Activated T-cell treated with anti-CD3 and anti-CD28 coated beads, Interleukin-2, amount 50 U/mL, for 24 hours (primary cell): ENCODE data around the gene ZNF248.

ENCODE experiments used
- DNase-seq: peaks from one replicate; pipeline ENCODE4 v3.0.0-alpha.2; 2020
- H3K27ac Mint-ChIP-seq: 2 replicates; pipeline ENCODE4 v1.8.0; 2020; ENCODE audit warnings: mild to moderate bottlenecking, mixed read lengths
- H3K27me3 Mint-ChIP-seq: 2 replicates; pipeline ENCODE4 v1.8.0; 2020; ENCODE audit warnings: mixed read lengths
- H3K36me3 Mint-ChIP-seq: 2 replicates; pipeline ENCODE4 v1.8.0; 2020; ENCODE audit warnings: low read depth, mixed read lengths
- H3K4me1 Mint-ChIP-seq: 2 replicates; pipeline ENCODE4 v1.8.0; 2020; ENCODE audit warnings: low read depth, mixed read lengths
- H3K4me3 Mint-ChIP-seq: 2 replicates; pipeline ENCODE4 v1.8.0; 2020; ENCODE audit warnings: mild to moderate bottlenecking, moderate library complexity, mixed read lengths
- H3K9me3 Mint-ChIP-seq: 2 replicates; pipeline ENCODE4 v1.8.0; 2020; ENCODE audit warnings: mixed read lengths

The ZNF248 gene

GRCh38 chr10:37856881-37857286 is 526 bp downstream of the ZNF248 start:
- Mint-ChIP-seq H3K9me3 (no peaks in the 10 kb centered on the region), H3K4me1 (peaks cover 40% of the 10 kb centered on the region), H3K4me3 (peak overlapping the region; percentile 89), H3K27me3 (no peaks in the 10 kb centered on the region), H3K36me3 (peaks cover 40% of the 10 kb centered on the region), H3K27ac (peak overlapping the region; percentile 97)
- no peak for DNase-seq

- Mint-ChIP-seq H3K4me3 (peak overlapping the region; percentile 39), H3K36me3 (peaks cover 45% of the 10 kb centered on the region), H3K27me3 (no peaks in the 10 kb centered on the region), H3K9me3 (no peaks in the 10 kb centered on the region), H3K27ac (no peak overlapping the region), H3K4me1 (peaks cover 41% of the 10 kb centered on the region)
- no peak for DNase-seq
Measured at GRCh38 chr10:37855636-37856035, 1.8 kb downstream of the ZNF248 start.

- H3K36me3 Mint-ChIP-seq, result peaks cover 50% of the 10 kb centered on the region
- DNase-seq, result no peak
- H3K9me3 Mint-ChIP-seq, result no peaks in the 10 kb centered on the region
- no peak overlapping the region for H3K4me3 Mint-ChIP-seq
- H3K27me3 Mint-ChIP-seq, result no peaks in the 10 kb centered on the region
- H3K27ac Mint-ChIP-seq, result no peak overlapping the region
- H3K4me1 Mint-ChIP-seq, result peaks cover 41% of the 10 kb centered on the region
Measured at GRCh38 chr10:37854626-37855025, 2.8 kb downstream of the ZNF248 start.

- Mint-ChIP-seq H3K27ac (no peak overlapping the region), H3K27me3 (no peaks in the 10 kb centered on the region), H3K36me3 (peaks cover 90% of the 10 kb centered on the region)
Measured at GRCh38 chr10:37844644-37845043, 12.8 kb downstream of the ZNF248 start.

GRCh38 chr10:37839243-37839642 is 18.2 kb downstream of the ZNF248 start:
- H3K4me1 Mint-ChIP-seq, result peaks cover 3% of the 10 kb centered on the region
- no peak for DNase-seq
- H3K27me3 Mint-ChIP-seq, result no peaks in the 10 kb centered on the region
- H3K27ac Mint-ChIP-seq, result no peak overlapping the region
- H3K4me3 Mint-ChIP-seq, result no peak overlapping the region
- H3K9me3 Mint-ChIP-seq, result peaks cover 56% of the 10 kb centered on the region
- H3K36me3 Mint-ChIP-seq, result peaks cover 99% of the 10 kb centered on the region

More at GRCh38 chr10:37844644-37845043, 12.8 kb downstream of the ZNF248 start:
- Mint-ChIP-seq H3K9me3 (peaks cover 20% of the 10 kb centered on the region), H3K4me3 (no peak overlapping the region), H3K4me1 (peaks cover 3% of the 10 kb centered on the region)
- no peak for DNase-seq

GRCh38 chr10:37831495-37832333 is 25.7 kb downstream of the ZNF248 start:
- DNase-seq, result no peak
- H3K4me1 Mint-ChIP-seq, result no peaks in the 10 kb centered on the region
- H3K27me3 Mint-ChIP-seq, result no peaks in the 10 kb centered on the region
- H3K9me3 Mint-ChIP-seq, result peaks cover 91% of the 10 kb centered on the region
- H3K36me3 Mint-ChIP-seq, result peaks cover 100% of the 10 kb centered on the region
- H3K27ac Mint-ChIP-seq, result no peak overlapping the region
- no peak overlapping the region for H3K4me3 Mint-ChIP-seq

GRCh38 chr10:37826806-37827205 is 30.6 kb downstream of the ZNF248 start:
- H3K36me3 Mint-ChIP-seq, result peaks cover 80% of the 10 kb centered on the region
- peaks cover 68% of the 10 kb centered on the region for H3K9me3 Mint-ChIP-seq
- no peak overlapping the region for H3K27ac Mint-ChIP-seq
- H3K27me3 Mint-ChIP-seq, result no peaks in the 10 kb centered on the region
- DNase-seq, result no peak
- no peak overlapping the region for H3K4me3 Mint-ChIP-seq
- H3K4me1 Mint-ChIP-seq, result no peaks in the 10 kb centered on the region

- H3K36me3 Mint-ChIP-seq, result peaks cover 34% of the 10 kb centered on the region
- no peak for DNase-seq
- no peaks in the 10 kb centered on the region for H3K27me3 Mint-ChIP-seq
- H3K9me3 Mint-ChIP-seq, result peaks cover 47% of the 10 kb centered on the region
- no peak overlapping the region for H3K4me3 Mint-ChIP-seq
- H3K27ac Mint-ChIP-seq, result no peak overlapping the region
- H3K4me1 Mint-ChIP-seq, result no peaks in the 10 kb centered on the region
Measured at GRCh38 chr10:37821237-37821636, 36.2 kb downstream of the ZNF248 start.

- H3K27me3 Mint-ChIP-seq, result no peaks in the 10 kb centered on the region
- no peak for DNase-seq
- peaks cover 22% of the 10 kb centered on the region for H3K36me3 Mint-ChIP-seq
- H3K4me3 Mint-ChIP-seq, result no peak overlapping the region
- no peak overlapping the region for H3K27ac Mint-ChIP-seq
- H3K9me3 Mint-ChIP-seq, result peaks cover 48% of the 10 kb centered on the region
- H3K4me1 Mint-ChIP-seq, result no peaks in the 10 kb centered on the region
Measured at GRCh38 chr10:37819797-37820196, 37.6 kb downstream of the ZNF248 start.

- DNase-seq, result no peak
- no peak overlapping the region for H3K4me3 Mint-ChIP-seq
- H3K4me1 Mint-ChIP-seq, result no peaks in the 10 kb centered on the region
- no peaks in the 10 kb centered on the region for H3K27me3 Mint-ChIP-seq
- no peak overlapping the region for H3K27ac Mint-ChIP-seq
- H3K36me3 Mint-ChIP-seq, result peaks cover 23% of the 10 kb centered on the region
- H3K9me3 Mint-ChIP-seq, result peaks cover 57% of the 10 kb centered on the region
Measured at GRCh38 chr10:37816290-37816689, 41.1 kb downstream of the ZNF248 start.

GRCh38 chr10:37813763-37814162 is 43.6 kb downstream of the ZNF248 start:
- Mint-ChIP-seq H3K27ac (no peak overlapping the region), H3K36me3 (peaks cover 28% of the 10 kb centered on the region), H3K4me3 (no peak overlapping the region), H3K9me3 (peaks cover 46% of the 10 kb centered on the region), H3K4me1 (no peaks in the 10 kb centered on the region), H3K27me3 (no peaks in the 10 kb centered on the region)
- no peak for DNase-seq

GRCh38 chr10:37812290-37812689 is 45.1 kb downstream of the ZNF248 start:
- peaks cover 49% of the 10 kb centered on the region for H3K9me3 Mint-ChIP-seq
- peaks cover 29% of the 10 kb centered on the region for H3K36me3 Mint-ChIP-seq
- DNase-seq, result no peak
- H3K4me1 Mint-ChIP-seq, result no peaks in the 10 kb centered on the region
- no peaks in the 10 kb centered on the region for H3K27me3 Mint-ChIP-seq
- no peak overlapping the region for H3K27ac Mint-ChIP-seq
- no peak overlapping the region for H3K4me3 Mint-ChIP-seq

GRCh38 chr10:37803269-37803668 is 54.1 kb downstream of the ZNF248 start:
- no peak for DNase-seq
- no peaks in the 10 kb centered on the region for H3K4me1 Mint-ChIP-seq
- H3K4me3 Mint-ChIP-seq, result no peak overlapping the region
- peaks cover 10% of the 10 kb centered on the region for H3K9me3 Mint-ChIP-seq
- no peaks in the 10 kb centered on the region for H3K27me3 Mint-ChIP-seq
- H3K36me3 Mint-ChIP-seq, result peaks cover 33% of the 10 kb centered on the region
- H3K27ac Mint-ChIP-seq, result no peak overlapping the region

GRCh38 chr10:37801557-37801956 is 55.9 kb downstream of the ZNF248 start:
- Mint-ChIP-seq H3K36me3 (peaks cover 46% of the 10 kb centered on the region), H3K4me3 (no peak overlapping the region), H3K9me3 (peaks cover 19% of the 10 kb centered on the region), H3K27ac (no peak overlapping the region), H3K27me3 (no peaks in the 10 kb centered on the region), H3K4me1 (no peaks in the 10 kb centered on the region)
- DNase-seq, result no peak

GRCh38 chr10:37794305-37794976 is 63.0 kb downstream of the ZNF248 start:
- no peak for DNase-seq
- H3K9me3 Mint-ChIP-seq, result peaks cover 48% of the 10 kb centered on the region
- H3K27me3 Mint-ChIP-seq, result no peaks in the 10 kb centered on the region
- H3K4me1 Mint-ChIP-seq, result no peaks in the 10 kb centered on the region
- H3K36me3 Mint-ChIP-seq, result peaks cover 40% of the 10 kb centered on the region
- no peak overlapping the region for H3K4me3 Mint-ChIP-seq
- H3K27ac Mint-ChIP-seq, result no peak overlapping the region
